Fibroblast of gingiva (primary cell): ENCODE results near the gene SCN9A.
"Not testable (repeated sequence)": the region's sequence is repeated elsewhere in the genome, so short reads cannot be mapped to it uniquely, and the experiment has no call there.

Experiments used
- DNase-seq: peaks from one replicate; pipeline ENCODE4 v3.0.0-alpha.2; 2011; ENCODE audit warnings: low read depth

The SCN9A gene

GRCh38 chr2:166375736-166376487 is at the start of gene SCN9A:
TSS of gene SCN9A (minus strand) at chr2:166375944. CDS start at chr2:166311756, 64,188 bp downstream.
- DNase-seq = peak; percentile 77

GRCh38 chr2:166424841-166425240 is 49.1 kb upstream of the SCN9A start:
- no peak for DNase-seq

- peak; percentile 32 for DNase-seq
Observed at GRCh38 chr2:166419616-166419934, 43.8 kb upstream of the SCN9A start.

GRCh38 chr2:166418853-166419615 is 43.3 kb upstream of the SCN9A start:
- DNase-seq = no peak

- DNase-seq = peak; percentile 49
Observed at GRCh38 chr2:166417669-166418068, 41.9 kb upstream of the SCN9A start.

GRCh38 chr2:166413255-166413654 is 37.5 kb upstream of the SCN9A start:
- no peak for DNase-seq

- no peak for DNase-seq
Observed at GRCh38 chr2:166411473-166412230, 35.9 kb upstream of the SCN9A start.

GRCh38 chr2:166410828-166411472 is 35.2 kb upstream of the SCN9A start:
- DNase-seq = peak; percentile 65

- not testable (repeated sequence) for DNase-seq
Observed at GRCh38 chr2:166407746-166408145, 32.0 kb upstream of the SCN9A start.

GRCh38 chr2:166406374-166406773 is 30.6 kb upstream of the SCN9A start:
- no peak for DNase-seq

GRCh38 chr2:166405569-166405926 is 29.8 kb upstream of the SCN9A start:
- DNase-seq = no peak

GRCh38 chr2:166404831-166405568 is 29.3 kb upstream of the SCN9A start:
- DNase-seq = no peak

GRCh38 chr2:166394245-166394644 is 18.5 kb upstream of the SCN9A start:
- DNase-seq = no peak

- DNase-seq = no peak
Observed at GRCh38 chr2:166393008-166393407, 17.3 kb upstream of the SCN9A start.

GRCh38 chr2:166388481-166389070 is 12.8 kb upstream of the SCN9A start:
- DNase-seq = no peak

GRCh38 chr2:166385313-166385712 is 9.6 kb upstream of the SCN9A start:
- no peak for DNase-seq

GRCh38 chr2:166384774-166385173 is 9.0 kb upstream of the SCN9A start:
- peak; percentile 23 for DNase-seq

GRCh38 chr2:166382448-166382847 is 6.7 kb upstream of the SCN9A start:
- DNase-seq = no peak

- no peak for DNase-seq
Observed at GRCh38 chr2:166380615-166381014, 4.9 kb upstream of the SCN9A start.

- DNase-seq = no peak
Observed at GRCh38 chr2:166376873-166377272, 1.1 kb upstream of the SCN9A start.

- DNase-seq = no peak
Observed at GRCh38 chr2:166376488-166376828, 714 bp upstream of the SCN9A start.
